NAMALWA (cell line): Measurements from ENCODE around the gene ENO3.
A peak's percentile ranks its signal among the peaks of the same experiment; 100 is the strongest.

Experiments
- DNase-seq: peaks from one replicate; pipeline ENCODE4 v3.0.0-alpha.2; 2015; ENCODE audit warnings: low spot score

Gene ENO3

DNA sequence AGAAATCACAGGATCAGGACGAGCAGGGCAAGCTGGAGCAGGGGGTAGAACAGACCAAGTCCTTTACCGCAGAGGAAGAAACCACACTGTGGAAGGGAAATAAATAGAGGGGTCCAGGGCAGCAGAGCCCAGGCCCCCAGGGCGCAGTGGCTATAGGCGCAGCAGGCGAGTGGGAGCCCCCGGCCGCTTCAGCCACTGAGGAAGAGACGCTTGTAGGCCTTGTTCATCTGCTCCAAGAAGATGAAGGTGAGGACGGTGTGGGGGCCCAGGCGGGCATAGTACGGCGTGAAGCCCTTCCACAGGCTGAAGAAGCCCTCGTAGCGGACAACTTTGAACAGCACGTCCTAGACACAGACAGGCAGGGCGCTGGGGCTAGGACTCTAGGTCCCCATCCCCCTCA, 13.4 kb upstream of the ENO3 start:
- DNase-seq: no peak

DNA sequence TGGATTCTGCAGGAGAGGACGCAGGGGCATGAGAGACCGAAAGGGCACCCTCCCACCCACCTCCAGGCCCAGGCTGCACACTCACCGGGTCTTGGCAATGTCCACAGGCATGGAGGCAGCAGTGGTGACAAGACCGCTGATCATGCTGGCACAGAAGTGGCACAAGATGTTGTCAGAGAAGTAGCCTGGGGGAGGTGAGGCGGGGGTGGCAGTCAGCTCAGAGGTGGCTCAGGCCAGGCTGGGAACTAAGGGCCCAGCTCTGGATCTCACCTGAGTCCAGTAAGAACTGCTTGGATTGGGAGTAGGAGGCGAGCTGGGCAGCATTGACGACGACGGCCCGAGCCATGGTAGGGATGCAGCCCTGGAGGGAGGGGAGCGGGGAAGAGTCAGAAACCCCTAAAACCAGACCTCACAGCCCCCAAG, 12.8 kb upstream of the ENO3 start:
- no peak for DNase-seq

DNA sequence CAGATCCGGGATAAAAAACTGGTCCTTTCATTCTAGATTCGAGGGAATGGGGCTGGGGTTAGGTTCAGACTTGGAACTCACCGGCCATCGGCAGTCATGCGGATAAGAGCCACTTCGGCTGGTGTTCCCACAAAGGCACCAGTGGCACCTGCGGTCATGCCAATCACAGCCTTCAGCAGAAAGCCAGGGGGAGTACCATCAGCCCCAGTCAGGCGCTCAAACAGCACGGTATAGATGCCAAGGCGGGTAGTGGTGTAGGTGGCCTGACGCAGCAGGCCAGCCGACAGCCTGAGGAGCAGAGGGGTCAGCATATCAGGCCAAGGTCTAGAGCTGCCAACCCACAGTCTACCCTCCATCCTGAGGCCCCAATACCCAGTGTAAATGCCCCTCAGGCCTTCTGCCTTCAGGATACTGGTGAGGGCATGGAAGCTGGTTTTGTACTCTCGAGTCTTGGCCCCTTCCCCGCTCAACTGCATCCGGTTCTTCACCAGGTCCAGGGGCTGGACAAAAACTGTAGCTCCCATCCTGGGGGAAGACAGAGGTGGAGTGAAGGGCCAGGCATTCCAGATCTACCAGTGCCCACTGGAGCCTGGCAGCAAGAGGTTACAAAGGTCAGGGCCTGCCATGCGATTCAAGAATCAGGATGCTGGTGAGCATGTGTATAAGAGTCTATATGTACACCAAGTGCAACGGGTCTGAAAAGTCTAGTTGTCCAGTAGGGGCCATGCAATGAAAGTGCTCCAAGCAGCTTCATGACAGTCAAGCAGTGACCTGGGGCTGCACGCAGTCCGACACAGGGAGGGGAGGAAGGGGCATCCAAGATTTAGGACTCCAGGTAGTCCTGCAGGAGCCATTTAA, 12.0 kb upstream of the ENO3 start:
- peak; percentile 20 for DNase-seq

DNA sequence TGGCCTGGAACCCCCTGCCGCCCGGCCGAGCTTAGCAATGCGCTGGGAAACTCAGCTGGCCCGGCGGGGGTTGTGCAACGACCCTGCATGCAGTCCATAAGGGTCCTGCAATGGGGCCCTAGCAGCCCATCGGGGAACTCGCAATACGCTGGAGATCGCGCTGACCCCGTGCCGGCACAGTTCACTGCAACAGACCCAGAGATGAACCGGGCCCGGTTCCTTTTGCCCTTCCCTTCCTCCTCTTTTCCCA, 11.4 kb upstream of the ENO3 start:
- no peak for DNase-seq

DNA sequence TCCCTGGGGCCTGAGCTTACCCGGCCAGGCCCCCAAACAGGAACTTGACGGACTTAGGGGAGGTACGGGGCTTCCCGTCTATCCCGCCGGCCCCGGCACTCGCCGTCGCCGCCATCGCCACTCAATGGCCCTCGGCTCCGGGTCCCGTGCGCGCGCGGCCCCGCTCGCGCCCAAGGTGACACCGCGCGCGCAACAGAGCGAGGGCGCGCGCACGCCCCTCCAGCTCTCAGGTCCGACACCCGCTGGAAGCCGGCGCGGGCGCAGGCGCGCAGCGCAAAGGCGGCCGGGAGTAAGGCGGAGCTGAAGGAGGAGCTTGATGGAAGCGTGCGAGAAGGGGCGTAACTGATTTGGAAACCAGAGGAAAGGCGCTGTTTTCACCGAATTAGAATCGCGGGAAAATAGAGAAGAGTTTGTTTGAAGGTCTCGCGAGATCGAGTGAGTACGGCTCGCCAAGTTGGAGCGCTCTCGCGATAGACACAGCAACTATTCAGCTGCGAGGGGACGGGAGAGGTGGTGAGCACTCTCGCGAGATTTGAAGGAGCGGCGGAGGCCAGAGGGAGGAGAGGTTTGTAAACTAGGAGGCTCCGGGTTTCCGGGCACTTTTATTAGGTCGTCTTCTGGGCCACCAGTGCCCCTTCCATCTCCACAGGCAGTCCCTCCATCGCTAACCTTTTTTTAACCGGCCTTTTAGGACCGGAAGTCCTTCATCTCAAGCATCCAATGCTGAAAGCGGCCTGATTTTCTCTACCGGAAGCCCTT, 10.9 kb upstream of the ENO3 start, which contains the start of the genes RNF167 and SLC25A11:
TSS of gene RNF167 (plus strand) at position 473 of the 759 bp plus-strand sequence. CDS start 642 bp downstream, outside the sequence.
TSS of gene SLC25A11 (minus strand) at position 251 of the 759 bp plus-strand sequence. CDS start at position 115, 136 bp downstream.
- DNase-seq: peak; percentile 98

DNA sequence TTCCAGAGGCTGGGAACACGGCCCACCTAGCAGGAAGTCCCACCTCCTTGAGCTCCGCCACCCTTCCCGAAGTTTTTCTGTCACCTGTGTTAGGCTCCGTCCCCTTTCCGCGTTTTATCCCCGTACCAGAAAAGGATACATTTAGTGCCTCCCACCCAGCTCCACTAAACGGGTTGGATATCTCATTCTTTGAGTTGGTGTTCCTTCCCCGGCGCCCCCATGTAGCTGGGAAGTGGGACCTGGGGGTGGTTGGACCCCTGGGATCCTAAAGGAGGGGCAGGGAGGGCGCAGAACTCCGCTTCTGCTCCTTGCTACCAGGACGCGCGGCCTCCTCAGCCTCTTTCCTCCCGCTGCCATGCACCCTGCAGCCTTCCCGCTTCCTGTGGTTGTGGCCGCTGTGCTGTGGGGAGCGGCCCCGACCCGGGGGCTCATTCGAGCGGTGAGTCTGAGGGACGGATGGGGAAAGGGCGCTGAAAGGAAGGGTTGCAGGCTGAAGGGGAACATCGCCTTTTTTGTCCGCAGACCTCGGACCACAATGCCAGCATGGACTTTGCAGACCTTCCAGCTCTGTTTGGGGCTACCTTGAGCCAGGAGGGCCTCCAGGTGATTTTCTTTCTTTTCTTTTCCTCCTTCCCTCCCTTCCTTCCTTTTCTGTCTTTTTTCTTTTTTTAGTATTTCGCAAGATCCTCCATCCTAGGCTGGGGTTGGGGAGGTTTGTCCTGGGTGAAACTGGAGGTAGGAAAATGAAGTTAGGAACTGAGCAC, 10.2 kb upstream of the ENO3 start:
- DNase-seq: peak; percentile 24

DNA sequence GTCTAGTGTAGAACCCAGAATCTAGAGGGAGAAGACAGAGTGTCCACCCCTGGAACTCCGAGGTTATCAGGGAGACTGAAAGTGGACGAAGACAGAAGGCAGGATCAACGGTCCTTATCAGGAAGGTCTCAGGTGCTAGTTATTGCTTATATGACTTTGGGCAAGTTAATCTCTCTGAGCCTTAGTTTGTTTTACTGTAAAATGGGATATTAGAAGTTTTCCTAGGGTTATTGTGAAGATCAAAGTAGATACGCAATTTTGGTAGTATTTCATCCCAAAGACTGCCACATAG, 9.7 kb upstream of the ENO3 start:
- no peak for DNase-seq

DNA sequence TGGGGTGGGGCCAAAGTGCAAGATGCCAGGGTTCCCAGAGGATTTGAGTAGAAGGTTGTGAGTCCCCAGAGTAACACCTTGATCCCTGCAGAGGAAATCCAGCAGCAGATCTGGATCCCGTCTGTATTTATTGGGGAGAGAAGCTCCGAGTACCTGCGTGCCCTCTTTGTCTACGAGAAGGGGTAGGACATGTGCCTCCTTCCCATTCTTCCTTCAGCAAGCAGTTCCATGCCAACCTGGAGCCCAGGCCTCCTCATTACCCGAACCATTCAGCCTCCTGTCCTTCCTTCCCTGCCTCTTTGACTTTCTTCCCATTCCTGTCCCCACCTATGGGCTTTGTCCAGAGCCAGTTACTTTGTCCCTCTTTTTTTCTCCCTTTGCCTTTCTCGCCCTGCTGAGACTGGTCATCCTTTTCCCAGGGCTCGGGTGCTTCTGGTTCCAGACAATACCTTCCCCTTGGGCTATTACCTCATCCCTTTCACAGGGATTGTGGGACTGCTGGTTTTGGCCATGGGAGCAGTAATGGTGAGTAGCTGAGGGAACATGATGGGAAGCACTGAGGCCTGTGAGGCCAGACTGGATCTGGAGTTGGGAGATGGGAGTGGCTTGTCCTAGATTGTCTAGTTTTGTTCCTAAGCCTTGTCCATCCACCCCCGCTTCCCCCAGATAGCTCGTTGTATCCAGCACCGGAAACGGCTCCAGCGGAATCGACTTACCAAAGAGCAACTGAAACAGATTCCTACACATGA, 8.0 kb upstream of the ENO3 start:
- DNase-seq: no peak

DNA sequence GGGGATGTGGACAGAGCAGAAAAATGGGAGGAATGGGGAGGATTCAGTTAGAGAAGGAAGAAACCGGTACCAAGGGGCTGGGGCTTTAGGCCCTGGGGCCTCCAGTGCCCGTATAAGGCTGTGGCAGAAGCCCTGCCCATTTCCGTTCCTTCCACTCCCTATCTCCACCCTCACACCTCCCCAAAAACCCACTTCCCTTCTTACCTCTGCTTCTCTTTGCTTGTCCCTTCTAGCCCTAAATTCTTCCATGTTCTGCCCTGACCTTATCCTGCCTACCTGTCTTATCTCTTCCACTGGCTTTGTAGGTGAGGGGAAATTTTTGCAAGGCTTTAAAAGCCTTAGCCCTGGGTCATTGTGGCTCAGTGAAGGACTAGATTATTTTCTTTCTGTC, 6.8 kb upstream of the ENO3 start:
- peak; percentile 44 for DNase-seq

DNA sequence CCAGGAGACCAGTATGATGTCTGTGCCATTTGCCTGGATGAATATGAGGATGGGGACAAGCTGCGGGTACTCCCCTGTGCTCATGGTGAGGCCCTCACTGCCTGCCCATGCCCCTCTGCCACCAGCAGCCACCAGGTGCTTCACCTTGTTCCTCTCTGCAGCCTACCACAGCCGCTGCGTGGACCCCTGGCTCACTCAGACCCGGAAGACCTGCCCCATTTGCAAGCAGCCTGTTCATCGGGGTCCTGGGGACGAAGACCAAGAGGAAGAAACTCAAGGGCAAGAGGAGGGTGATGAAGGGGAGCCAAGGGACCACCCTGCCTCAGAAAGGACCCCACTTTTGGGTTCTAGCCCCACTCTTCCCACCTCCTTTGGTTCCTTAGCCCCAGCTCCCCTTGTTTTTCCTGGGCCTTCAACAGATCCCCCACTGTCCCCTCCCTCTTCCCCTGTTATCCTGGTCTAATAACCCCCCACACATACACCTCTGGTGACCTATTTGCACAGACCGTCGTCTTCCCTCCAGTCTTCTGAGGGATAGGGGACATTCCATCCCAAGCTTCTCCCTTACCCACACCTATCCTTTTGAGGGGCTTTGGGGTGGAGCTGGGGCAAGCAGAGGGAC, 6.3 kb upstream of the ENO3 start:
- DNase-seq: peak; percentile 33

DNA sequence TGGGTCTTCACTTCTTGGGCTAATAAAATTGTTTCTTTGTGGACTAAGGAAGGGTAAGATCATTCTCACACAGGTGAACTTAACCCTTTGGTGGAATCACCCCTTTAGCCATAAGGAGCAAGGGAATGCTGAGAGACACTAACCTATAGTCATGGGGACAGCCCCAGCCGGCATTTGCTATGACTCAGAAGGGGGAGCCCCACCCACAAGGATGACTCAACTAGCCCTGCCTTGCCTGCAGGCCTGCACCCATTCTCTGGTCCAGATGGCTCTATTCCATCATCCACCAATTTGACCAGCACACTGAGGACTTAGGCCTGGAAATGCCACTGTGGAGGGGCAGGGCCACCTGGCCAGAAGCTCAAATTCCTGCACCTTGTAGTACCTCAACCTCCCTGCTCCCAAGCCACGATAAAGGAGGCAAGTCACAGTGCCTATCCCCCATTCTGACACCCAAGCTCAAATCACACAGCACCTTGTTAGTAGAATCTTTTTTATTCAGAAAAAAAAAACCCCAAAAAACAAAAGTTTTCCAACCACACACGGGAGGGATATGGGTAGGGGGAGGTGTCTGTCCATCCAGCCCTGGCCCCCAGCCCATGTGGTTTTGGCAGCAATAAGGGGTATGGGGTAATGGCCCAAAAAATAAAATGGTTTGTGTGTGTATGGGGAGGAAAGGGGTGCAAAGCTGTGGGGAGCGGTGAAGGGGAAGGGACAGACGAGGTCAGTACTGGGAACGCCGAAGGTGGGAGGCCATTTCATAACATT, 5.6 kb upstream of the ENO3 start:
- DNase-seq: peak; percentile 42

DNA sequence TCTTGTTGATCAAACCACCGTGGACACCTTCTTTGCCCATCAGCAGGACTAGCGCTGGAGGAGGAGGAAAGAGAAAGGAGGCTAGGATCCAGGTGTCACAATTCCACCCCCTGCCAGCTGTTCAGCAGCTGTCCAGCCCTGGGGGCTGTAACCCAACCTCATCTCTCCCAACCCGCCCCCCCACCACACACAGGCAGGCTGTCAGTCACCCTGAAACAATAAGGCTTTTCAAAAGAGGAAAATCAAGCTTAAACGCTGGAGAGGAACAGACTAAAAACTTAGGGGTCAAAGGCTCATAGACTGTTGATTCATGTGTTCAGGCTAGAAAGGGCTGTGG, 5.0 kb upstream of the ENO3 start:
- no peak for DNase-seq

DNA sequence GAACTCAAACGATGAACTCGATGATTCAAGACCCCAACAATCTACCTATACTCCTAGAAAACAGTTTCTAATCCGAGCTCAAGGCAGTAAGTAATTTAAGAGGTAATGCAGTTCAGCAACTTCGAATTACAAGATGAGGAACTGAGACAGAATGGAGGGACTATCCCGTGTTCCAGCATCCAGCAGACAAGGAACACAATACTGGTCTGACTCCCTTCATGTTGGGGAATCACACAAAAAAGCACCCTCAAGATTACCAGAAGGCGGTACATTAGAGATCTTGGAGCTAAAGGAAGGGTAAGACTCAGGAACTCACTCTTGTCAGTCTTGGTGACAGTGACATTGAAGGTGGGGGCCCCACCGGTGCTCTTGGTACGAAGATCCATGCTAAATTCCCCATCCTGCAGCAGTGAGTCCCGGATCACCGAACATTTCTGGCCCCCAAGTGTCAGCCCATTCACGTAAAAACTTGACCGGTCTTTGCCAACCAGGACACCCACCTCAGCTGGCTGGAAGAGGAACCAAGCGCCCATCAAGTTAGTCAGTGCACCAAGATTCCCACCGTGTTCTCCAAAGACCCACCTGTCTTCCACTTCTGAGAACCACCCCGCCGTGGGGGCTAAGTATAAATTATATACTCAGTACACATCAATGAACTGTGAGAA, 4.5 kb upstream of the ENO3 start:
- DNase-seq: no peak

DNA sequence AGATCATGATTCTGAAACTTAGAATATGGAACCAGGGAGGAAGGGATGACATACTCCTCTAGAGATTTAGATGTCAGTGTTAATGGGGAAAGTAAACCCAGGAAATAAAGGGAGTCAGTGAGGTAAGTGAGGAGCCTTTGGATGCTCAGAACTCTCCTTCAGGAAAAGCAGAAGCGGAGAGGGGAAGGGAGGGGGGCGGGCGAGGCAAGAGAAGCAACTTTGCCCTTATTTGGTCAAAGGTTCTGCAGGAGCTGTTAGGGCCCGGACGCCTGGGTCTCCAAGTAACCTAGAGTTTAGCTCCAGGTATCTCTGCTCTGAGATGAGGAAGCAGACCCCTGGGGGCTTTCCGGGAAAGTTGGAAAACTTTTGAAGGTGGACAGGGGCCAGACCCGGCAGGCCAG, 3.9 kb upstream of the ENO3 start:
- no peak for DNase-seq

DNA sequence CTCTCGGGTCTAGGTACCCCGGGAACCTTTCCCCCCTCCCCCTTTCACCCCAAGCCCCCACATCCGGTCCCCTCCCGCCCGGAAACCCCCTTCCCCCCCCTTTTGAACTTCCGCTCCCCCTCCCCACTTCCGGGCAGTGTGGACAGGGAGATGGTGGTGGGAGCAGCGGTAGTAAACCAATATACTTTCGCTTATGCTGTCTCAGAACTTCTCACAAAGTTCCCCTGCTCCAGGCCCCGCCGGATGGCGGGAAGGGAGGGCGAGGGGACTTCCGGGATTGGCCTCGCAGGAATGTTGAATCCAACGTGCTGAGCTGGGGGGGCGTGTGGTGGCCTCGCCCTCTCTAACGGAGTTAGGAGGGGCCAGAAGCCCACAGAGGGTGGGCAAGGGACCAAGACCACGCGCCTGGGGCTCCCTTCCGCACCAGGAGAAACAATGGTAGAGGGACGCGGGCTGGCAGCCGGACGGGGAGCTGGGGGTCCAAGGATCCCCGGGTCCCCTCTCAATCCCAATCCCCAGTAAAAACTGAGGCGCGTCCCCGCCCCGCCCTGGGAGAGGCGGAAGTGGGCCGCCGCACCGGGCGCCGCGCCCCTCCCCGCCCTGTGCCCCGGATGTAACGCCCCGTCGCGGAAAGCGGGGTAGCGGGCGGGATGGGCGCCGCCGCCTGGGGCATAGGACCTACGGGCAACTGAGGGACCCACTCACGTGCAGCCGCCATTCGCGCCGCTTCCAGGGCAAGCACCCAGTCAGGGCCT, 3.3 kb upstream of the ENO3 start:
- DNase-seq: peak; percentile 41

DNA sequence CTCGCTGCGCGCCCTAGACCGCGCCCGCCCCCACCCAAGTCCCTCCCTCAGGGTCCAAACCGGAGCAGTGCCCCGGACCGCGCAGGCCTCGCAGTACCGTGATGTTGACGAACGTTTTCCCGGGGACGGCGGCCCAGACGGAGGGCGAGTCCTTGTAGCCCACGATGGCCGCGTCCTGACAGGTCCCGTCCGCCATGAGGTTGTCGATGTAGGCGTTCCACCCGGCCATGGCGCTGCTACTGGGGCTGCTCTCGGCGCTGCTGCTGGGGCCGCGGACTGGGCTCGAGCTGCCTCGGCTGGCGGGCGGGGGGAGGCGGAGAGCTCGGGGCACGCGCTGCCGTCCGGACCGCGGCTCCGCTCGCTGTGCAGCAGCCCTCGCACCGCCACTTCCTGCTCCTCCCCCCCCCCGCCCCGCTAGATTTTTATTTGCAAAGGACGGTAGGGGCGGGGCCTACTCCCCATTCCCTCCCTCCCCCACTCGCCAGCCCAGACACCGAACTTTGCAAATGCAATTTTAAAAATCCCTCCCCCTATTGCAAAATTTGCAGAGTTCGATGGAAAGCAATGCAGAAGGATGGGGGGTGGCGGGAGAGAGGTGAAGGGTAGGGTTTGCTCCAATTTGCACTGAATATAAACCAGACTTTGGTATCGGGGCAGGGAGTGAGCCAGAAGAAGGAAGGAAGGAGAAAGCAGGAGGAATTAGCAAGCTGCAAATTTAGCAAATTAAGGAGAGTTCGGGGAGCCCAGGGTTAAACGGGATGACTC, 2.6 kb upstream of the ENO3 start, which contains the start of gene PFN1:
TSS of gene PFN1 (minus strand) at position 365 of the 765 bp plus-strand sequence. CDS start at position 229, 136 bp downstream.
- peak; percentile 89 for DNase-seq

DNA sequence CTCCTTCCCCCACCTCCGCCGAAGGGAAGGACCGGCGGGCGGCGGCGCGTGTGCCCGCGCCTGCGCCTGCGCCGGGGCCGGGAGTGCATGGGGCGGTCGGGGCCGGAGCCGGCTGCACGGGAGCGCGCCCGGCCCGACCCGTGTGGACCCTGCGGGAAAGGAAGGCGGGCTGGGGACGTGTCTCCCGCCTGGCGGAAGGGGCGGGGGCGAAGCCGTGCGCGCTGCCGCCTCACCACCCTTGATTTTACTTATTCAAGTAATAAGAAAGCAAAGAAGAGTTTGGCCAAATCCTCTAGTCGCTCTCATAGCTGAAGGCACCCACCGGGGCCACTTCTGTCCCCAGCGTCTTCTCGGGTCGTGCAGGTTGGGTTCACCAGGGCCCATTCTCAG, 2.0 kb upstream of the ENO3 start:
- peak; percentile 72 for DNase-seq

DNA sequence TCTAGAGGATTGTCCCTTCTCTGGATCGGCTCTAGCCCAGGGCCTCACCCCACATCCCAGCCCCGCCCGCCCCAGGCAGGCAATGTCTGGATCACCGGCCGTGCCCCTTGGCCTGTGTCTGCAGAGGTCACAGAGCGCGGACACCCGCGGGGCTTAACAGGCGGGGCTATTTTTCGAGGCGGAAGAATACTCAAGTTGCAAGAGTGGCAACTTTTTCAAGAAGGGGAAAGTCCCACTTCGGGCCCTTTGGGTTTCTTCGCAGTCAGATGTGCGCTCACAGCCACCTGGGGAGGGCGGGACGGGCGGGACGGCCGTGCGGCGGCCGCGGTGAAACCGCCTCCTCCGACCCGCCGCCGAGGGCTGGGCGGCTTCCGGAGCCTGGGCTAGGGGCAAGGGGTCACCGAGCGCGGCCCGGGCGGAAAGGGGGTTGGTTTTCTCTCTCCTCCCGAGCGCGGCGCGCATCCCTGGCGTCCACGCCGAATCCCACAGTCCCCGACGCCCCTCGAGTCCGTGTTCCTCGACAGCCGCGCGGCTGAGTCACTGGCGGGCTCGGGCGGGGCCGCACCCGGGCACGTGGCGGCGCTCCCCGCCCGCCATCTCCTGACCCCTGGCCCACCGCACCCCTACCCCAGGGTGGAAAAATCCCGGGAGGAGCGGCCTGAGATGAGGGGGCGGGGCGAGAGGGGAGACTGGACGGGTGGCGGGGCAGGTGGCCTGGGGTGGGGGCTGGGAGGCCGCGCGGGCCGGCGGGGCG, 1.4 kb upstream of the ENO3 start:
- peak; percentile 84 for DNase-seq
